Measurements from ENCODE around the gene S1PR5.

GRCh38 chr19:10517361-10517759 lies at the start of gene S1PR5:
- TF ChIP-seq CTCF (IDR thresholded peaks at IDR 0.05) (no peak), POLR2A (IDR thresholded peaks at IDR 0.05) (no peak)

Data from uterus (tissue), 2 donors.